SK-N-MC (cell line): Measurements from ENCODE around the gene RFX3.

ENCODE experiments used
- DNase-seq: peaks from one replicate; pipeline ENCODE4 v3.0.0-alpha.2; 2011; ENCODE audit warnings: low read depth, low spot score
- H3K27ac ChIP-seq: fragments of 200-600 bp; sonication (generic); 2 replicates; pipeline ENCODE4 v1.5.1; 2016; ENCODE audit warnings: mixed run types
- H3K36me3 ChIP-seq: fragments of 200-600 bp; sonication (generic); 2 replicates; pipeline ENCODE4 v1.6.1; 2017; ENCODE audit warnings: antibody characterized with exemption, low read length, mixed read lengths; ENCODE audit not compliant: insufficient read depth
- H3K4me3 ChIP-seq: fragments of 200-600 bp; sonication (generic); 2 replicates; pipeline ENCODE4 v1.5.1; 2016
- H3K9ac ChIP-seq: fragments of 200-600 bp; sonication (generic); 2 replicates; pipeline ENCODE4 v1.8.0; 2017; ENCODE audit warnings: mixed run types, mixed read lengths; ENCODE audit not compliant: insufficient read length
- H3K9me3 ChIP-seq: fragments of 200-600 bp; sonication (generic); 2 replicates; pipeline ENCODE4 v1.6.1; 2017; ENCODE audit warnings: low read depth, mild to moderate bottlenecking, antibody characterized with exemption, low read length, moderate library complexity, mixed read lengths
- EZH2 ChIP-seq: fragments of 200-600 bp; sonication (generic); IDR thresholded peaks from one replicate; pipeline ENCODE4 v1.6.1; 2017; ENCODE audit warnings: antibody characterized with exemption
- FOXP2 ChIP-seq: optimal IDR thresholded peaks from 2 replicates; pipeline ENCODE3; 2011; ENCODE audit warnings: mild to moderate bottlenecking, moderate library complexity; ENCODE audit not compliant: insufficient read depth; ENCODE audit errors: extremely low read length, control extremely low read depth
- POLR2AphosphoS5 ChIP-seq: IDR thresholded peaks from 2 replicates; pipeline ENCODE4 v1.6.1; 2012; ENCODE audit warnings: mild to moderate bottlenecking, low read depth, low read length, borderline replicate concordance

The RFX3 gene

GRCh38 chr9:3532158-3532557, 6.4 kb upstream of the RFX3 start:
- no peaks in the 10 kb centered on the region for H3K9me3 ChIP-seq
- no peak for DNase-seq
- H3K27ac ChIP-seq = no peak overlapping the region
- H3K4me3 ChIP-seq = no peak overlapping the region
- TF ChIP-seq POLR2AphosphoS5 (no peak), FOXP2 (no peak), EZH2 (no peak)
- no peak overlapping the region for H3K9ac ChIP-seq
- H3K36me3 ChIP-seq = peaks cover 3% of the 10 kb centered on the region; the same call in 1 of the 2 replicates

DNA sequence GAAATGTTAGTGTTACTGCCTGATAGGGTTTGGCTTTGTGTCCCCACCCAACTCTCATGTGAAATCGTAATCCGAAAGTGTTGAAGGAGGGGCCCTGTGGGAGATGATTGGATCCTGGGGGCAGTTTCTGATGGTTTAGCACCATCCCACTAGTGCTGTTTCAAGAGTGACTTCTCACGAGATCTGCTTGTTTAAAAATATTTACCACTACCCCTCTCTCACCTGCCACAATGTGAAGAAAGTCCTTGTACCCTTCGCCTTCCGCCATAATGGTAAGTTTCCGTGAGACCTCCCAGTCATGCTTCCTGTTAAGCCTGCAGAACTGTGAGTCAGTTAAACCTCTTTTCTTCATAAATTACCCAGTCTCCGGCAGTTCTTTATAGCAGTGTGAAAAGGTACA, 2.6 kb upstream of the RFX3 start:
- DNase-seq = no peak
- no peak overlapping the region; the same call in 1 of the 2 replicates for H3K4me3 ChIP-seq
- H3K9ac ChIP-seq = no peak overlapping the region
- no peaks in the 10 kb centered on the region for H3K9me3 ChIP-seq
- H3K27ac ChIP-seq = no peak overlapping the region
- H3K36me3 ChIP-seq = peaks cover 3% of the 10 kb centered on the region; the same call in 1 of the 2 replicates
- no peak for TF ChIP-seq EZH2
- TF ChIP-seq FOXP2 = no peak
- no peak for TF ChIP-seq POLR2AphosphoS5

GRCh38 chr9:3526997-3527940, 1.5 kb upstream of the RFX3 start:
- peaks cover 3% of the 10 kb centered on the region; the same call in 1 of the 2 replicates for H3K36me3 ChIP-seq
- H3K9me3 ChIP-seq = no peaks in the 10 kb centered on the region
- peak overlapping the region; percentile 100 for H3K9ac ChIP-seq
- no peak for DNase-seq
- H3K4me3 ChIP-seq = peak overlapping the region; percentile 96
- H3K27ac ChIP-seq = peak overlapping the region; percentile 100
- TF ChIP-seq POLR2AphosphoS5 (no peak), EZH2 (no peak), FOXP2 (no peak)

GRCh38 chr9:3526165-3526996, 580 bp upstream of the RFX3 start:
- peaks cover 3% of the 10 kb centered on the region; the same call in 1 of the 2 replicates for H3K36me3 ChIP-seq
- peak overlapping the region; percentile 96 for H3K4me3 ChIP-seq
- H3K27ac ChIP-seq = peak overlapping the region; percentile 100
- DNase-seq = no peak
- no peaks in the 10 kb centered on the region for H3K9me3 ChIP-seq
- peak; percentile 96 for TF ChIP-seq POLR2AphosphoS5
- no peak for TF ChIP-seq EZH2
- TF ChIP-seq FOXP2 = peak; percentile 85
- H3K9ac ChIP-seq = peak overlapping the region; percentile 100

- peak overlapping the region; percentile 74 for H3K9ac ChIP-seq
- H3K9me3 ChIP-seq = no peaks in the 10 kb centered on the region
- peak overlapping the region; percentile 96 for H3K4me3 ChIP-seq
- no peak for DNase-seq
- H3K27ac ChIP-seq = no peak overlapping the region; the same call in 1 of the 2 replicates
- TF ChIP-seq EZH2 (no peak), POLR2AphosphoS5 (no peak), FOXP2 (no peak)
- H3K36me3 ChIP-seq = peaks cover 3% of the 10 kb centered on the region; the same call in 1 of the 2 replicates
Measured at GRCh38 chr9:3525096-3525835, 535 bp downstream of the RFX3 start.

- Histone ChIP-seq H3K9me3 (no peaks in the 10 kb centered on the region), H3K36me3 (no peaks in the 10 kb centered on the region), H3K27ac (no peak overlapping the region), H3K9ac (no peak overlapping the region), H3K4me3 (no peak overlapping the region)
- DNase-seq = no peak
- TF ChIP-seq POLR2AphosphoS5 (no peak), FOXP2 (no peak), EZH2 (no peak)
Measured at GRCh38 chr9:3521966-3522365, 3.8 kb downstream of the RFX3 start.

- Histone ChIP-seq H3K4me3 (no peak overlapping the region), H3K36me3 (no peaks in the 10 kb centered on the region), H3K27ac (no peak overlapping the region), H3K9ac (no peak overlapping the region), H3K9me3 (no peaks in the 10 kb centered on the region)
- TF ChIP-seq POLR2AphosphoS5 (no peak), FOXP2 (no peak), EZH2 (no peak)
- DNase-seq = no peak
Measured at GRCh38 chr9:3520564-3520963, 5.2 kb downstream of the RFX3 start.
